ENCODE measurements around the gene EDN3.

The EDN3 gene

GRCh38 chr20:59365611-59366285 lies 65.3 kb downstream of the EDN3 start:
- no peak for DNase-seq (ENCODE audit: low spot score)

- DNase-seq (ENCODE audit: low spot score) = no peak
Measured at GRCh38 chr20:59371431-59371830, 71.0 kb downstream of the EDN3 start.

GRCh38 chr20:59374261-59374660 lies 73.8 kb downstream of the EDN3 start:
- no peak for DNase-seq (ENCODE audit: low spot score)

GRCh38 chr20:59375541-59375940 lies 75.1 kb downstream of the EDN3 start:
- no peak for DNase-seq (ENCODE audit: low spot score)

Measured in kidney tubule cell (primary cell).